NCI-H2196 (cell line): ENCODE measurements around the gene XPO6.

ENCODE experiments used
- DNase-seq: peaks from one replicate; lab custom pipeline; 2025; ENCODE audit not compliant: unreplicated experiment; lab: John Stamatoyannopoulos, UW

XPO6 gene

DNA sequence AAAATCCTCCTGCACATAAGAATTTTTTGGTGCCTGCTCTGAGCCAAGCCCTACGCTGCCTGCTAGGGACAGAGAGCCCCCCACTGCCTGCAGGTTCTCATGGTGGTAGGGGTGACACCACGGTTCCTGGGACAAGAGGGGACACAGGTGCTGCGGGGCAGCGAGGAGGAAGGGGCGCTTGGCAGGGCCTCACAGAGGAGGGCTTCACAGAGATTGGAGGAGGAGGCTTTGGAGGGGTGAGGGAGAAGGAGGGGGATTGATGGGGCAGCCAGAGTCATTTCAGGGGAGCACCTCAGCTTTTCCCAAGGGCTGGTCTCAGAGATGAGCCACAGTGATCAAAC is 118.4 kb downstream of the XPO6 start:
- DNase-seq = no peak

- DNase-seq = no peak
Observed at GRCh38 chr16:28092721-28093384, 118.9 kb downstream of the XPO6 start.

- DNase-seq = no peak
Observed at GRCh38 chr16:28091656-28092055, 120.1 kb downstream of the XPO6 start.

GRCh38 chr16:28090646-28091377 is 121.0 kb downstream of the XPO6 start:
- no peak for DNase-seq

DNA sequence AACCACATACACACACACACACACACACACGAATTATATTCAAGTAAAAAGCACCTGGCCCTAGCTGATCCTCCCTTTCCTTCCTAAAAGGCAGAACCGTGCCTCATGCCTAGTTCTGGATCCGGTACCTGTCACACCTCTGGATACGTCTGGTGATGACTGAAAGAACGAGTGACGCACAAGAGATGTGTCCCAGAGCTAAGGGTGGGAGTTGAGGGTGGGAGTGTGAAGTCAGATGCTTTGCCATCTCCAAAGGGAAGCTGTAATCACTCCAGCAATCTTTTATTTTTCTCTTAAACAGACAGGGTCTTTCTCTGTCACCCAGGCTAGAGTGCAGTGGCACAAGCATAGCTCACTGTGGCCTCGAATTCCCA is 121.8 kb downstream of the XPO6 start:
- DNase-seq = no peak

DNA sequence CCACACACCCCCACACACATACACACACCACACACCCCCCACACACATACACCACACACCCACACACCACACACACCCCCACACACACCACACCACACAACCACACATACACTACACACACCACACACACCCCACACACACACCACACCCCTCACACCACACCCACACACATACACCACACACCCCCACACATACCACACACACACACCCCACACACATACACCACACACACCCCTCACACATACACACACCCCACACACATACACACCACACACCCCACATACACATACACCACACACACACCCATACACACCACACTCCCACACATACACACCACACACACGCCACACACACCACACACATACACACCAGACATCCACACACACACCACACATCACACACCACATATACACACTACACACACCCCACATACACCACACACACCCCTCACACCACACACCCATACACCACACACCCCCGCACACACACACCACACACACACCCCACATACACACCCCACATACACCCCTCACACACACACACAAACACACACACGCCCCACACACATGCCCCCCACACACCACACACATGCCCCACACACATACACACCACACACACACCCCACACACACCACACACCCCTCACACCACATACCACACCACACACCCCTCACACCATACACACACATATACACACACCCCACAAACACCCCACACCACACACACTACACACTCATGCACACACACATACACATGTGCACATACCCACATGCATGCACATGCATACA is 122.4 kb downstream of the XPO6 start:
- DNase-seq = no peak

GRCh38 chr16:28087675-28088300 is 124.0 kb downstream of the XPO6 start:
- DNase-seq = no peak

DNA sequence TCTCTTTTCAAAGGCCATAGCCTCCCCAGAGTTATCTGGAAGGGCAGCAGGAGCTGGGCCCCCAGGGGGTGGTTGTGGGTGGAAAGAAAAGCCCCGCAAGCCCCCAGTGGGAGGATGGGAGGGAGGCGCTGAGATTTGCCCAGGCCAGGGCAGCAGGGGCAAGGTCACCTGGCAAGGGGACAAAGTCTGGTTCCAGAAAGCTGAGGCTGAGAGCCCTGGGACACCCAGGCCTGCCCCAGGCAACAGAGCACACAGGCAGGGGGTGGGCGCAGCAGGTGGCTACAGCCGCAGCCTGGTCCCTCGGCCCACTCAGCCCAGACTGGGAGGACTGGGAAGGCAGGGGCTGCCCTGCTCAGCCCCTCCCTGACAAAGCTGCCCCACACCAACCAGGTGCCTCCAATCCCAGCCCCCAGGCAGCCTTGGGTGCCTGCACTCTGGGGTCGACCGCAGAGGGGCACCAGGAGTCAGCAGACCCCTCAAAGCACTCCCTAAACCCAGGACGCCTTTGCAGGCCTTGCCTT is 124.6 kb downstream of the XPO6 start:
- no peak for DNase-seq

GRCh38 chr16:28086186-28087139 is 125.3 kb downstream of the XPO6 start:
- DNase-seq = no peak

- DNase-seq = no peak
Observed at GRCh38 chr16:28085389-28086171, 126.2 kb downstream of the XPO6 start.

DNA sequence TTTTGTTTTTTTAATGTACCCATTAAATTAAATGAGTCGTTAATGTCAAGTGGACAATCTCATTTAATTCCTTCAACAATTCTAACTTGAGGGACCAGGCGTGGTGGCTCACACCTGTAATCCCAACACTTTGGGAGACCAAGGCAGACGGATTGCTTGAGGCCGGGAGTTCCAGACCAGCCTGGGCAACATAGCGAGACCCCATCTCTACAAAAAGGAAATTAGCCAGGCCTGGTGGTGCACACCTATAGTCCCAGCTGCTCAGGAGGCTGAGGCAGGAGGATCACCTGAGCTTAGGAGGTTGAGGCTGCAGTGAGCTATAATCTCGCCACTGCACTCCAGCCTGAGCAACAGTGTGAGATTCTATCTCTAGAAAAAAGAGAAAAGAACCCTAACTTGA is 127.6 kb downstream of the XPO6 start:
- no peak for DNase-seq

- DNase-seq = no peak
Observed at GRCh38 chr16:28082624-28083023, 129.1 kb downstream of the XPO6 start.

- no peak for DNase-seq
Observed at GRCh38 chr16:28081391-28081968, 130.3 kb downstream of the XPO6 start.

DNA sequence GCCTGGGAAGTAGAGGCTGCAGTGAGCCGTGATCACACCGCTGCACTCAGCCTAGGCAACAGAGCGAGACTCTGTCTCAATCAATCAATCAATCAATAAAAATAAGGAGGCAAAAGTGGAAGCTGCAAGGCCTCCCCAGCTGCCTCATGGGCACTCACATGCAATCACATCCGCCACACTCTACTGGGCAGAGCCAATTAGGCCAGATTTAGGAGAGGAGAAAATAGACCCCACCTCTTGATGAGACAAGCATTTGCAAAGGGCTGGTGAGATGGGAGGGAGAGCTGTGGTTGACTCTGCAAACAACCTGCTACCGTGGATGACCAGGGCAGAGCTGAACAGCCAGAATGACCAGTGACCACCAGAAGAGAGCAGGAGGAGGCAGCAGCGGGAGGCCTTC is 133.5 kb downstream of the XPO6 start:
- DNase-seq = no peak

DNA sequence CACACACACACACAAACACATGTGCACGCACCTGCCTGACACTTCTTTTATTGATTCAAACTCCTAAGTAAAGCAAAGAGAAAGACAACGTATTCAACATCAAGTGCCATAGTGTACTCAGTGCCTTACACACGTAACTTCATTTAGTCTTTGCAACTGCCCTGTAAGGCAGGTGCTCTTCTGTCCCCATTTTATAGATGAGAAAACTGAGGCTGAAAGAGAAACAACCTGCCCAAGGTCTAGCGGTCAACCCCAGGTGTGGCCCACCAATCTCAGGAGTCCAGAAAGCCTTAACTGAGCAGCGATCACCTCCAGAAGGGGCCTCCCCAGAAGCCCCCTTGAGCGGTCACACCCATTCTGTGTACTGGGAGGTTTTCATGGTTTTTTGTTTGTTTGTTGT is 137.9 kb downstream of the XPO6 start:
- DNase-seq = no peak

- no peak for DNase-seq
Observed at GRCh38 chr16:28072087-28072486, 139.7 kb downstream of the XPO6 start.

GRCh38 chr16:28069971-28070794 is 141.6 kb downstream of the XPO6 start:
- no peak for DNase-seq

DNA sequence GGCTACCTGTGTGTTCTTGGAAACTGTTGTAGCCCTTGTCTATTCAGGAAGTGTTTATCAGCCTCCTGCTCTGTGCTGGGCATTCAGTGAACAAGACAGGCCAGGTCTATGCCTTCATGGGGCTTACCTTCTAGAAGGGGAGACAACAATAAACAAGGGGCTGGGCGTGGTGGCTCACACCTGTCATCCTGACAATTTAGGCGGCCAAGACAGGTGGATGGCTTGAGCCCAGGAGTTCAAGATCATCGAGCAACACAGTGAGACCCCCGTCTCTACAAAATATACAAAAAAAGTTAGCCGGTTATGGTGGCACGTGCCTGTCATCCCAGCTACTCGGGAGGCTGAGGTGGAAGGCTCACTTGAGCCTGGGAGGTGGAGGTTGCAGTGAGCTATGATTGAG is 142.8 kb downstream of the XPO6 start:
- no peak for DNase-seq
